ENCODE measurements around the gene COG5. TPM values are rescaled to one million over a fixed set of nuclear protein-coding genes. Genes with fewer than 3 reads are reported as not detected.

Gene COG5
- total and polyA plus RNA-seq, 11 donors, result 9.4 to 61.6 (median 42.1) TPM

GRCh38 chr7:107408349-107408748, 155.4 kb downstream of the COG5 start:
- intact Hi-C loops (cut with DNase I), result no loop called here
- TF ChIP-seq POLR2A (IDR thresholded peaks at IDR 0.05) (no peak), CTCF (IDR thresholded peaks at IDR 0.05) (no peak)
- DNase-seq (no peak), ATAC-seq (no peak)
- Histone ChIP-seq H3K36me3 (peaks cover 0 to 33% (median 7%) of the 10 kb centered on the region in 9 donors), H3K27ac (no peak overlapping the region), H3K4me1 (peaks cover 0 to 11% (median 0%) of the 10 kb centered on the region in 12 donors), H3K9me3 (no peaks in the 10 kb centered on the region), H3K27me3 (no peaks in the 10 kb centered on the region), H3K4me3 (no peak overlapping the region)

GRCh38 chr7:107405559-107405958, 158.2 kb downstream of the COG5 start:
- H3K9me3 ChIP-seq, result no peaks in the 10 kb centered on the region
- peaks cover 0 to 24% (median 3%) of the 10 kb centered on the region in 9 donors for H3K36me3 ChIP-seq
- H3K27me3 ChIP-seq, result no peaks in the 10 kb centered on the region
- ATAC-seq, result no peak
- TF ChIP-seq CTCF (IDR thresholded peaks at IDR 0.05), result no peak
- TF ChIP-seq POLR2A (IDR thresholded peaks at IDR 0.05), result no peak
- H3K4me1 ChIP-seq, result peaks cover 0 to 11% (median 0%) of the 10 kb centered on the region in 12 donors
- H3K27ac ChIP-seq, result no peak overlapping the region
- H3K4me3 ChIP-seq, result no peak overlapping the region
- intact Hi-C loops (cut with DNase I), result no loop called here
- DNase-seq, result no peak

- no peak for ATAC-seq
- H3K36me3 ChIP-seq, result peaks cover 0 to 18% (median 0%) of the 10 kb centered on the region in 9 donors
- no peak for DNase-seq
- no peak overlapping the region for H3K27ac ChIP-seq
- no peaks in the 10 kb centered on the region for H3K27me3 ChIP-seq
- intact Hi-C loops (cut with DNase I), result no loop called here
- H3K4me3 ChIP-seq, result no peak overlapping the region
- TF ChIP-seq CTCF (IDR thresholded peaks at IDR 0.05) (no peak), POLR2A (IDR thresholded peaks at IDR 0.05) (no peak)
- H3K4me1 ChIP-seq, result peaks cover 0 to 11% (median 0%) of the 10 kb centered on the region in 12 donors
- WGBS, 4 donors, result 67 to 74% (median 69%) methylated on average over 4 of the region's 4 CpGs
- no peaks in the 10 kb centered on the region for H3K9me3 ChIP-seq
Observed at GRCh38 chr7:107404740-107405537, 158.8 kb downstream of the COG5 start.

GRCh38 chr7:107398161-107398560, 165.6 kb downstream of the COG5 start:
- Histone ChIP-seq H3K4me1 (peaks cover 0 to 7% (median 0%) of the 10 kb centered on the region in 12 donors), H3K27ac (no peak overlapping the region), H3K9me3 (no peaks in the 10 kb centered on the region), H3K4me3 (no peak overlapping the region), H3K36me3 (no peaks in the 10 kb centered on the region), H3K27me3 (no peaks in the 10 kb centered on the region)
- WGBS, 4 donors, result 88 to 95% (median 94%) methylated on average over 9 of the region's 9 CpGs
- ATAC-seq (no peak), DNase-seq (no peak)
- no peak for TF ChIP-seq CTCF (IDR thresholded peaks at IDR 0.05)
- no peak for TF ChIP-seq POLR2A (IDR thresholded peaks at IDR 0.05)
- intact Hi-C loops (cut with DNase I), result loop anchor here in 1 of 10 donors (10.0 kb wide), 1 partner anchor 193 kb away; no protein-coding TSS in a partner anchor

Measured in heart left ventricle (tissue), 16 donors.